ACC112 (cell line): ENCODE data around the gene ADARB1.

Experiments
- H2AFZ ChIP-seq: fragments of 200-600 bp; sonication (generic); one replicate; pipeline ENCODE4 v1.6.0; 2017; ENCODE audit warnings: antibody characterized with exemption, low read length; ENCODE audit not compliant: unreplicated experiment
- H3K27ac ChIP-seq: fragments of 200-600 bp; sonication (generic); 2 replicates; pipeline ENCODE4 v1.5.1; 2014; ENCODE audit warnings: low read depth, mild to moderate bottlenecking, antibody characterized with exemption, low read length, moderate library complexity
- H3K27me3 ChIP-seq: fragments of 200-600 bp; sonication (generic); 2 replicates; pipeline ENCODE4 v1.6.1; 2014; ENCODE audit warnings: mild to moderate bottlenecking, antibody characterized with exemption, low read length, moderate library complexity, mixed read lengths; ENCODE audit not compliant: insufficient read depth
- H3K36me3 ChIP-seq: fragments of 200-600 bp; sonication (generic); 2 replicates; pipeline ENCODE4 v1.6.1; 2016; ENCODE audit warnings: mild to moderate bottlenecking, antibody characterized with exemption, low read length, moderate library complexity, mixed read lengths; ENCODE audit not compliant: insufficient read depth
- H3K4me1 ChIP-seq: fragments of 200-600 bp; sonication (generic); one replicate; pipeline ENCODE4 v1.6.1; 2016; ENCODE audit warnings: low read length, mixed read lengths; ENCODE audit not compliant: insufficient read depth, unreplicated experiment, control insufficient read depth
- H3K4me3 ChIP-seq: fragments of 200-600 bp; sonication (generic); 2 replicates; pipeline ENCODE4 v1.5.1; 2014; ENCODE audit warnings: mild to moderate bottlenecking, low read depth, low read length
- H3K79me2 ChIP-seq: fragments of 200-600 bp; sonication (generic); one replicate; pipeline ENCODE4 v1.6.0; 2016; ENCODE audit warnings: low read length; ENCODE audit not compliant: control insufficient read depth, unreplicated experiment, insufficient read depth

Gene ADARB1

GRCh38 chr21:45253633-45254459 lies 179.5 kb downstream of the ADARB1 start:
- no peaks in the 10 kb centered on the region for H3K36me3 ChIP-seq
- H3K79me2 ChIP-seq: no peaks in the 10 kb centered on the region
- H3K27me3 ChIP-seq: peaks cover 23% of the 10 kb centered on the region; the same call in 1 of the 2 replicates
- H3K27ac ChIP-seq: no peak overlapping the region
- H3K4me1 ChIP-seq: peaks cover 8% of the 10 kb centered on the region
- no peak overlapping the region for H3K4me3 ChIP-seq
- no peak overlapping the region for H2AFZ ChIP-seq

- no peaks in the 10 kb centered on the region for H3K79me2 ChIP-seq
- H2AFZ ChIP-seq: no peak overlapping the region
- peaks cover 8% of the 10 kb centered on the region for H3K4me1 ChIP-seq
- no peaks in the 10 kb centered on the region for H3K36me3 ChIP-seq
- H3K27me3 ChIP-seq: peaks cover 28% of the 10 kb centered on the region; the same call in 1 of the 2 replicates
- no peak overlapping the region for H3K4me3 ChIP-seq
- no peak overlapping the region for H3K27ac ChIP-seq
Observed at GRCh38 chr21:45254460-45254930, 180.1 kb downstream of the ADARB1 start.

GRCh38 chr21:45255381-45256020 lies 181.1 kb downstream of the ADARB1 start:
- Histone ChIP-seq H2AFZ (no peak overlapping the region), H3K36me3 (no peaks in the 10 kb centered on the region), H3K4me3 (no peak overlapping the region), H3K27me3 (peaks cover 28% of the 10 kb centered on the region; the same call in 1 of the 2 replicates), H3K79me2 (no peaks in the 10 kb centered on the region), H3K27ac (no peak overlapping the region), H3K4me1 (peaks cover 8% of the 10 kb centered on the region)

DNA sequence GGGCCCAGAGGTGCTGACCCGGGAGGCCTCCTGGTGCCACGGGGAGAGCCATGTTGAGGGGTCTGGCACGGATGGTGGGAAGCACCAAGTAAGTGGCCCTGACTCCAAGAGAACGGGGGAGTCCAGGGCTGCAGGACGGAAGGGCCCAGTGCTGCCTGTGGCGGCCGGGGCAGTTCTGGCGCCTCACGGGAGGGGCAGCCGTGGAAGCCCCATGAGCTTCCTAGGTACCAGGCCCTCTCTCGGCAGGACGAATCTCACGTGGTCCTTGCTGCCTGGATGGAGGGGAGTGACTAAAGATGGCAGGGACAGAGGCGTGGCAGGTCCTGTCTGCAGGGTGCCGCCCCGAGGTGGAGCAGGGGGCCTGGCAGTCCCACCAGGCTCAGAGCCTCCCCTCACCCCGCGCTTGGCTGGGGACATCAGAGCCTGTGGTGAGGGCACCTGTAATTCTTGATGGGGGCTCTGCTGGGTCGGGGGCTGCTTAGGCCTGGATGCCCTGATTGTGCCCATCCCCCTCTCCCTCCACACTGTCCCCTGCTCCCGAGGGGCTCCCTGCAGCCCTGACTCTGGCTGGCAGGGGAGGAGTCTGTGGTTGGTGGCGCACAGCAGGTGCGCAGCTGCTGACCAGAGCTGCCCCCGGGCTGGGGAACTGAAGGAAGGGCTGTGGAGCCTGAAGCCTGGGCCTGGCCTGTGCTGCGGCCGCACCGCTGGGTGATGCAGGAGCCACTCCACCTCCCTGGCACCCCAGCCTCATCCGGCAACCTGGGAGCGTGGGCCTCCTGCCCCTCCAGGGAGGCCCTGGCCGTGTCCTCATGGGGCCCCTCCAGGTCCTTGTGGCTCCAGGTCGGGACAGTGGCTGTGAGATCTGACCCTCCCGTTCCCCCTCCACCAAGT lies 181.9 kb downstream of the ADARB1 start:
- H3K4me1 ChIP-seq: peaks cover 8% of the 10 kb centered on the region
- H2AFZ ChIP-seq: no peak overlapping the region
- no peak overlapping the region for H3K4me3 ChIP-seq
- H3K27ac ChIP-seq: no peak overlapping the region
- H3K36me3 ChIP-seq: no peaks in the 10 kb centered on the region
- no peaks in the 10 kb centered on the region for H3K79me2 ChIP-seq
- H3K27me3 ChIP-seq: peaks cover 28% of the 10 kb centered on the region; the same call in 1 of the 2 replicates

DNA sequence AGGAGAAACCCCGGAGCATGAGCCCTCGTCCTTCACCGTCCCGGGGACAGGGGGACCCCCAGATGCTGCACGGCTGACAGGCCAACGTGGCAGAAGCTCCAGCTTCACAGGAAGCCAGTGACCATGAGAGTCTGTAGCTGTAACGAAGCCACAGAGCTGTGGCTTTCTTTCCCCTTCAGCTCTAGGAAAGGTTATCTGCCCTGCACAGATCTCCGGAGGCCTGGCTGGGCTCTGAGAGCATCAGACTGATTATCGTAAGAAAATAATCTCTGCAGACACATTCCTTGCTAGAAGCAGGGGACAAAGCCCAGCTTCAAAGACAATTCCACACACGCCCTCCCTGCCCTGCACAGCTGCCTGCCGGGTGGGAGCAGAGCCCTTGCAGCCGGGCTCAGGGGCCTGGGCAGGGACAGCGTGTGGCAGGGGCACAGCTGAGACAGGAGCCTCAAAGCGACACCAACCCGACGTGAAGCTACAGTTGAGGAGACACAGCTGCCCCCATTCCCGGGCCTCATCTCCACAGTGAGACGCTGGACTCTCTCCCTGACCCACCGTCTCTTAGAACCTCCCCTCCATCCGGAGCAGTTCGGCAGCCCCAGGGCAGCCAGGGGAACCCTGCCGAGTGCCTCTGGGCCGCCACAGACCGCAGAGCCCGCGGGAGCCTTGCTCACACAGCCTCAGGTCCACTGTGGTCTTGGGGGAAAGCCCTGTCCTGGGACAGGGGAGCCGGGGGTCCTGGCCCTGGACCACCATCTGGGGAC lies 182.7 kb downstream of the ADARB1 start:
- Histone ChIP-seq H3K79me2 (no peaks in the 10 kb centered on the region), H2AFZ (no peak overlapping the region), H3K4me3 (no peak overlapping the region), H3K27ac (no peak overlapping the region), H3K27me3 (peaks cover 28% of the 10 kb centered on the region; the same call in 1 of the 2 replicates), H3K36me3 (no peaks in the 10 kb centered on the region), H3K4me1 (peaks cover 8% of the 10 kb centered on the region)

DNA sequence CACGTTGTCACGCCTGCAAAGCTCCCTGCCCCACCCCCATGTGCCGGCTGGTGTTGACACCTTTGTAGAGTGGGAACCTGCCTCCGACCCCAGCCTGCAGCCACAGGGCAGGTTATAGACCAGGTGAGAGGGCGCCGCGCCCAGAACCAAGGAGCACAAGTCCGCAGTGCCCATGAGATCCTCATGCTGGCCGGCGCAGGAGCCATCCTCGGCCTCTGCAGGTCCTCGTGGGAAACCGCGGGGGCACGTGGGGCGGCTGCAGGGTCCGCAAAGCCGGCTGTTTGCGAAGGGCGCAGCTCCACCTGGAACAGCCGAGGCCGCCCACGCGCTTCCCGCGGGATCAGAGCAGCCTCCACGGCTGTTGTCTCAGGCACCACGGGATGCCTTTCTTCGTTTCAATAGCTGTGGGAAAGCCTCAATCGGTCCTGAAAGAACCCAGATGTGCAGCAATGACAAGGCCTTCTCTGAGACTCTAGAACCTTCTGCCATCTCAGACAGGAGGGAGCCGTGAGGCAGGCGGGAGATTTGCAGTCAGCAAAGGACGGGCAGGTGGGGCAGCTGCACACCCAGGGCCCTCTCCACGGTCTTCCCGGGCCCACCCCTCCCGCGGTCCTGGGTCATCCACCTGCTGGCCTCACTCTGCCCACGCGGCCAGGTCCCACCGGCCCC lies 183.4 kb downstream of the ADARB1 start:
- H3K27me3 ChIP-seq: peaks cover 28% of the 10 kb centered on the region; the same call in 1 of the 2 replicates
- H3K79me2 ChIP-seq: no peaks in the 10 kb centered on the region
- no peak overlapping the region for H2AFZ ChIP-seq
- no peaks in the 10 kb centered on the region for H3K36me3 ChIP-seq
- H3K27ac ChIP-seq: no peak overlapping the region
- no peak overlapping the region for H3K4me3 ChIP-seq
- peaks cover 8% of the 10 kb centered on the region for H3K4me1 ChIP-seq

DNA sequence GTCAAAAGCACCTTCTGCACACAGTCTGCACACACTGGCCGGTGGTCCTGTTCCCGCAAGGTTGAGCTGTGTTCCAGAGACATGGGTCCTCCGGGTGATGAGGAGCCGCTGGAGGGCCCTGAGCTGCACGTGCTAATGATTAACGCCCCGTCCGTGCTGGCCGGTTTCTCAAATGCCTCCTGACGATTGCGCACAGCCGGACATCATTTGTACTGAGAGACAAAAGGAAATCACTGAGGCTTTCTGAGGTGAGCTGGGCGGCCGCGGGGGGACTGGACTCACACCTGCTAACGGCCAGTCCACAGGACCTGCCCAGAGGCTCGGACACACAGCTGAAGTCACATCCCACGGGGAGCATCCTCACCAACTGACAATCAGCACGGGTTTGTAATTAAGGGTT lies 184.1 kb downstream of the ADARB1 start:
- H3K27ac ChIP-seq: no peak overlapping the region
- peaks cover 28% of the 10 kb centered on the region; the same call in 1 of the 2 replicates for H3K27me3 ChIP-seq
- H3K79me2 ChIP-seq: no peaks in the 10 kb centered on the region
- H3K36me3 ChIP-seq: 0 out of 2 replicates have a peak, but pooled peaks cover 2% of the 10 kb centered on the region
- H3K4me3 ChIP-seq: no peak overlapping the region
- H3K4me1 ChIP-seq: peaks cover 2% of the 10 kb centered on the region
- no peak overlapping the region for H2AFZ ChIP-seq

DNA sequence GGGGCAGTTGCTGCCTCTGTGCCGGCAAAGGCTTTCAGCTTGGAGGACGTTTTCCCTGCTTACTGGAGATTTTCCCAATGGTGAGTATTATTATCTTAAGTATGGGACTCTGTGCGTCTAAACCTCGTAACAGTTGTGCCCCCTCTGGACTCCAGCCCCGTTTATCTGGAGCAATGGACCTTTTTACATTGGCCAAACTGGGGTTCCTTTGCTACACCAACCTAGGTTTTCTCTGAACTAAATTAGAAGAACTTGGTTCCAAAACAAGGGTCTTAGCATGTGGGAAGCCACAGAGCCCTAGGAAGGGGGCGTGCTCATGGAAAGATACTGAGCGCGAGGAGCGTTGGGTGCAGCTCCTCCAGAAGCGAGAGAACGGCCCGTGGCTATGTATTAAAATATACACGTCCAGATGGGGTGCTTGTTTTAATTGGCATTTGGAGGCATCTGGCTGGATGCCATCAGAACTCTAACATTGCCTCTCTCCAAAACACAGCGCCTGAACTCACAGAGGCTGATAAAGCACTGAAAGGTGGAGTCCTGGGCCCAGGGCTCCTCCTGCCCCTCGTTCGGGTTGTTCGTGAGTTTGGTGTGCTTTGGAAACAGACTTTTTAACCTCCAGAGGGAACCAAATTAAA lies 184.9 kb downstream of the ADARB1 start:
- Histone ChIP-seq H3K79me2 (no peaks in the 10 kb centered on the region), H3K4me3 (no peak overlapping the region), H3K27ac (no peak overlapping the region), H3K4me1 (no peaks in the 10 kb centered on the region), H3K27me3 (peaks cover 28% of the 10 kb centered on the region; the same call in 1 of the 2 replicates), H2AFZ (no peak overlapping the region), H3K36me3 (peaks cover 8% of the 10 kb centered on the region; the same call in 1 of the 2 replicates)

DNA sequence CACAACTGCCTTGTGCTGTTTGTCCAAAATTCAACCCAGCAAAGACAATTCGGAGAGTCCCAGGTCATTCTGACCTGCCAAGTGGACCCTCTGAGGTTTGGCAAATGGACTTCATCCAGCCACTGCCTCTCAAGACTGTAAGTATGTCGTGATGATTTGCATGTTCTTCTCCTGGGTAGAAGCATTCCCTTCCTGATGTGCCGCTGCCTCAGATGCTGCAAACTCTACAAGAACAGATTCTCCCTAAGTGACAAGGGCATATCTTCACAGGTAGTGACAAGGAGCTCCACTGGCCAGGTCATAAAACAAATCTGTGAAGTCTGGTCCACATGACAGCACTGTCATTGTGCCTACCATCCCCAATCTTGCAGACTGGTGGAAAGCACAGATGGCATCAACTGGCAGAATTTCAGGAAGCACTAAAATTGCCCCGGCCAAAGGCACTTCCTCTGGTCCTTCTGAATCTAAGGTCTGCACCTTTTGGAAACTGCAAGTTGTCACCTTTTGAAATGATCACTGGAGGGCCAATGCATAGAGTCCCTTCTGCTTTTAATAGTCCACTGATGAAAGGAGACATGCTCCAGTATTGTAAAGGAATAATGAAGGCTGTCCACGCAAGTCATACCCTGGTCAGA lies 185.9 kb downstream of the ADARB1 start:
- H3K27ac ChIP-seq: no peak overlapping the region
- no peak overlapping the region for H2AFZ ChIP-seq
- H3K36me3 ChIP-seq: peaks cover 11% of the 10 kb centered on the region; the same call in 1 of the 2 replicates

More for the DNA sequence above, 185.9 kb downstream of the ADARB1 start:
- Histone ChIP-seq H3K4me3 (no peak overlapping the region), H3K79me2 (no peaks in the 10 kb centered on the region), H3K4me1 (no peaks in the 10 kb centered on the region), H3K27me3 (peaks cover 28% of the 10 kb centered on the region; the same call in 1 of the 2 replicates)
